ENCODE data around the gene TAS1R2.
"Not testable (repeated sequence)": the region's sequence is repeated elsewhere in the genome, so short reads cannot be mapped to it uniquely, and the experiment has no call there.

The TAS1R2 gene

DNA sequence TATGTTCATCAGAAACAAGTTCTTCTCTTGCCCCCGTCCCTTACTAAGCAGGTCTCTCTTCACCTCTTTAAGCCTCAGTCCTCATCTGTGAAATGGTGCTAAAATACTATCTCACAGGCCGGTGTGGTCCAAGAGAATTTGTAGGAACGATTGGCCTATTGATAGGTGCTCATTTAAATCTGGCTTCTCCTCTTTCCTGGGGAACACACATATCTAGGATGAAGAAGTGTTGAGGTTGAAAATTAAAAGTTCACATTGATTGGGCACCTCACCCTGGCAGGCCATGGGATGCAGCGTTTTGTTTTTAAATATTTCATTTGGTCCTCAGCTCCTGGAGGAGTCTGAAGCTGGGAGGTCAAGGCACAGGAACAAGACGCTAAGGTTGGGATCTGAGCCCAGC, 8.9 kb upstream of the TAS1R2 start:
- no peak for DNase-seq

- no peak for DNase-seq
These were observed 7.4 kb upstream of the TAS1R2 start for GRCh38 chr1:18866846-18867245.

DNA sequence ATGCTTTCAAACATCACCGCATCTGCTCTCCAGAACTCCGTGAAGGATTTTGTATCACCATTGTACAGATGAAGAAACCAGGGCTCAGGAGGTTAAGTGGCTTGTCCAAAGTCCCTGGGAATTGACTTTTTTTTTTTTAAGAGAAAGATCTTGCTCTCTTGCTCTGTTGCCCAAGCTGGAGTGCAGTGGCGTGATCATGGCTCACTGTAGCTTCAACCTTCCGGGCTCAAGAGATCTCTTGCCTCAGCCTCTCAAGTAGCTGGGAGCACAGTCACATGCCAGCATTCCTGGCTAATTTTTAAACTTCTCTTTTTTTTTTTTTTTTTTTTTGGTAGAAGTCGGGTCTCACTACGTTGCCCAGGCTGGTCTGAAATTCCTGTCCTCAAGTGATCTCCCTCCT, 6.9 kb upstream of the TAS1R2 start:
- no peak for DNase-seq

DNA sequence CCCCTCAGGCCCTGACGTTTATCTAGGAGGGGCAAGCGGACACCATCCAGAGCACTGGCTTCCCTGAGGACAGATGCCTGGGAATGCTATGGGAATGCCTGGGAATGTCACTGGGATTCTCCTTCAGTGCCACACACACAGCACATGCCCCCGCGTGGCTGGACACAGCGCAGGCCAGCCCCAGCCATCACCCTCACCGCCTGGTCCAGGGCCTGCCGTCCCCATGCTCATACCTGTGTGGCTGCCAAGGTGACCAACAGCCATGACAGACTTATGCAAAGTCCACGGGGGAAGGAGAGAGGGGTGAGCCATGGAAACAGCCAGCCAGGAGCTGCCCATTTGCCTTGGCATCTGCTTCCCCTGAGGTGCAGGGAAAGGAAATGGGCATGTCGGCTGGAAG, 5.7 kb upstream of the TAS1R2 start:
- DNase-seq = no peak

DNA sequence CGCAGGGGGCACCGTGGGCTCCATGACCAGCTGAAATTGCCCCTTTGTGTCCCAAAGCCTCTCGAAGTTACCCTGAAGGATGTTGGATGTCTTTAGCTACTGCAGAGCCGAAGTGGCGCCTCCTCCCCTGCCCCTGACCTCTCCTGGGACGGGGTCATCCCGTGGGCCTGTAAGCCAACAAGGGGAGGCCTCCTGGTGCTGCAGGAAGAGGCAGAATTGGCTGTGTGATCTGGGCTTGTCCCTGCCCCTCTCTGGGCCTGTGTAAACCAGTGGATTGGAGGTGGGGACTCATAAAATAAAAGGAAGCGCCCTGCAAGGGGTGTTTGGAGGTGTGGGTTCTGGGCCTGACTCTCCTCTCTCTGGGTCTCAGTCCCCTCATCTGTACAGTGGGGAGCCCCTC, 2.1 kb upstream of the TAS1R2 start:
- no peak for DNase-seq

- DNase-seq = no peak
These were observed 1.6 kb upstream of the TAS1R2 start for GRCh38 chr1:18861082-18861481.

GRCh38 chr1:18858070-18858688, 1.3 kb downstream of the TAS1R2 start:
- no peak for DNase-seq

DNA sequence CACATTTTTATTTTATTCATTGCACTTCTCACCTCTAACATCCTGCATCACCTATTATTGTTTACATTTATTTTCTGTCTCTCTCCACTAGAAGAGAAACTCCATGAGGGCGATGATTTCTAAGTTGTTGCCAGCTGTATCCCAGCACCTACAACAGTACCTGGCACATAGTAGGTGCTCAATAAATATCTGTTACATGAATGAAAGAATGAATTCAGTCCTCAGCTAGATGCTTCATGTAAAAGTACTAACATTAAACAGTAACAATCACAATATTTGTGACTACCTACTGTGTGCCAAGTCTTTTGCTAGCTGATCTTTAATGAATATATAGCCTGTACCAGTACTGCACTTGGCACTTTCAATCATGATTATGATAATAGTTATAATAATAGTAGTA, 3.0 kb downstream of the TAS1R2 start:
- DNase-seq = no peak

DNA sequence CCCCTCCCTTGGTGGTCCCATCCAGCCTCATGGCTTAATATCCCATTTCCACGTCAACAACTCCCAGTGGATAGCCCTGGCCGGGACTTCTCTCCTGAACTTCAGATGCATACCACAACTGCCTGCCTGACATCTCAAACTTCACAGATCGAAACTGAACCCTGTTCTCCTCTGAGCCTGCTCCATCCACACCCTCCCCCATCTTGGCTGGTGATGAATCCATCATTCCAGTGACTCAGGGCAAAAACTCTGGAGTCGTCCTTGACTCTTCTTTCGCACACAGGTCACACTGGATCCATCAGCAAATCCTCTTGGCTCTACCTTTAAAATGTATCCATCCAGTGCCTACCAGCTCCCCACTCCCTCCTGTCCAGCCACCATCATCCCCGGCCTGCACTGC, 3.9 kb downstream of the TAS1R2 start:
- no peak for DNase-seq

- no peak for DNase-seq
These were observed 5.0 kb downstream of the TAS1R2 start for GRCh38 chr1:18854331-18855025.

DNA sequence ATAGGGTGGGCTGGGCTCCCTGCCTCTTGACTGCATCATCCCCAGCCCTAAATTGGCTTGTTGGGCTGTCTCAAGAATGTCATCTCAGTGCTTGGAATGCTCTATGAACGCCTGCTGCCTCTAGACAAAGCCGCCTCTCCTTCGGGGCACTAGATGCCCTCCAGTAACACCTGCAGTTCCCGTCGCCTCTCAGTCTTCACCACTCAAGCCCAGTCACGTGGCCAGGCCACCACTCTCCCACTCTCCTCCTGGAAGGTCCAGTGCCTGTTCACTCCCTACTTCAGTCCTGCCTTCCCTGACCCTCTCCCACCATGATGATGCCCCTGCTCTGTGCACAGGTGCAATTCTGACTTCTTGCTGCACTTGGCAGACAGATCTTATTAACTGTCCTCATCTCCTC, 7.0 kb downstream of the TAS1R2 start:
- no peak for DNase-seq

DNA sequence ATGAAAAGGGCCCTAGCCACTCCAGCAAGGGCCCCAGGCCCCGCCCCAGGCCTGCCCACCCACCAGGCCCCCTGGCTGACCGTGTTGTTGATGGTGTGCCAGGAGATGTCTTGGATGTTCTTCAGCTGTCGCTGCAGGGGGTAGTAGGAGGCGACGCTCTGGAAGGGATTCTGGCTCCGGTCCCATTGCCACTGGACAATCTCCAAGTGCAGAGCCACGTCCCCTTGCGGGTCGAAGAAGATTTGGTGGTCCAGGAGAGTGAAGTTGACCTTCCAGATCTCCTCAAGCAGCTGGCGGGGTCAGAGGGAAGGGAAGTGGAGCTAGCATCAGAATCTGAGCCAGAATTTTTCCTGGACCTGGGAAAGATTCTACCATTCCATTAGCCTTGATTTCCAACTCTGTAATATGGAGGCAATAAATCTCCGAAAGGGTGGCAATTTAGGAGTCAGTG, 10.2 kb downstream of the TAS1R2 start:
- no peak for DNase-seq

DNA sequence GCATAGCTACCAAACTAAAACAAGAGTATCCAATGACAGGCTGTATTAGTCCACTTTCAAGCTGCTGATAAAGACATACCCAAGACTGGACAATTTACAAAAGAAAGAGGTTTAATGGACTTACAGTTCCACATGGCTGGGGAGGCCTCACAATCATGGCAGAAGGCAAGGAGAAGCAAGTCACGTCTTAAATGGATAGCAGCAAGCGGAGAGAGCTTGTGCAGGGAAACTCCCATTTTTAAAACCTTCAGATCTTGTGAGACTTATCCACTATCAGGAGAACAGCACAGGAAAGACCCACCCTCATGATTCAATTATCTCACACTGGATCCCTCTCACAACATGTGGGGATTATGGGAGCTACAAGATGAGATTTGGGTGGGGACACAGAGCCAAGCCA, 11.7 kb downstream of the TAS1R2 start:
- not testable (repeated sequence) for DNase-seq

- DNase-seq = no peak
These were observed 19.3 kb downstream of the TAS1R2 start for GRCh38 chr1:18840145-18840544.

GRCh38 chr1:18836654-18837053, 22.8 kb downstream of the TAS1R2 start:
- DNase-seq = no peak

- not testable (repeated sequence) for DNase-seq
These were observed 27.1 kb downstream of the TAS1R2 start for GRCh38 chr1:18832319-18832718.

- no peak for DNase-seq
These were observed 27.8 kb downstream of the TAS1R2 start for GRCh38 chr1:18831656-18832055.

DNA sequence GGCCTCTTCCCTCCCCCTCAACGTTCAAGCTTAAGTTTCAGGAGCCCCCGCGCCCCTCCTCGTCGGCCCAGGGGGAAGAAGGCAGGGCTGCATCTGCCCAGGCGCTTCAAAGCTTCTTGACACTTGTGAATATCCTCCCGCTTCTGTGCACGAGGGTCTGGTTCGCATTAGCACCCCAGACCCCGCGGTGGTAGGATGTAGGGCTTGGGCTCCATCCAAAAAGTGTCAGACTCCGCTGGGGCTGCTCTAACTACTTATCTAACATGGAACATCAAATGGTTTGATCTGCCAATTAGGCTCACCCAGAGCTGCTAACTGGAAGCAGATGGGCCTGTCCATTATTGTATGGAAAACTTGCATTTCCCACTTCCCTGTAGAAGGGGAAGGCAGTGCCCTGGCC, 28.9 kb downstream of the TAS1R2 start:
- no peak for DNase-seq

DNA sequence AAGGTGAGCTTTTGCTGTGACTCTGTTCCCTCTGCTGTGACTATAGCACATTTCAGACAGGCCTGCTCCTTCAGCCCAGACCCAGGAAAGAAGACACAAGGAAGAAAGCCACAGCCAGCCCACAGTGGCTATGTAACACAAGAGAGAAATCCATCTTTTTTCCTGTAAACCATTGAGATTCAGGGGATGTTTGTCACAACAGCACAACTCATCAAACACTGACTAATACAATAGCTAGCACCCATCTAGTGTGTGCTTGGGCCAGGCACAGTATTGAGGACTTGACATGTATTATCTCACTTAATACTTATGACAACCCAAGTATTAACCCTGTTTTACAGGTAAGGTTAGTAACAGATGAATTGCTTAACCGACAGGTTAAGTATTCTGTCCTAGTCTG, 29.8 kb downstream of the TAS1R2 start:
- DNase-seq = no peak

DNA sequence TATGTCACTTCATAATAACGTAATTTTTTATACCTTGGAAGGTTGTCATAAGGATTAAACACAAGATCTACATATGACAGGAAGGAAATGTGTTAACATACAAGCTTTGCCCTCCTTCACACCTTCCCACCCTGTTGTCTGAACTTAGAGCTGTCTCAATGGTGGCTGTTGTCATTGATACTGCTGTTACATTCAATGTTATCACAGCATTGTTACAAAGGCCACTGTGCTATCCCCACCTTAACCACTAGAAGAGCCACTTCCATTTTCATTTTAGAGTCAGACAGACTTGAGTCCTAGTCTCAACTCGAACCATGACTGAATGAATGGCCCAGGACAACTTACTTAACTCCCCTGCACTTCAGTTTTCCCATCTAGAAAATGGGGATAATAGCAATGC, 31.2 kb downstream of the TAS1R2 start:
- no peak for DNase-seq

- DNase-seq = no peak
These were observed 36.0 kb downstream of the TAS1R2 start for GRCh38 chr1:18823438-18823837.

DNA sequence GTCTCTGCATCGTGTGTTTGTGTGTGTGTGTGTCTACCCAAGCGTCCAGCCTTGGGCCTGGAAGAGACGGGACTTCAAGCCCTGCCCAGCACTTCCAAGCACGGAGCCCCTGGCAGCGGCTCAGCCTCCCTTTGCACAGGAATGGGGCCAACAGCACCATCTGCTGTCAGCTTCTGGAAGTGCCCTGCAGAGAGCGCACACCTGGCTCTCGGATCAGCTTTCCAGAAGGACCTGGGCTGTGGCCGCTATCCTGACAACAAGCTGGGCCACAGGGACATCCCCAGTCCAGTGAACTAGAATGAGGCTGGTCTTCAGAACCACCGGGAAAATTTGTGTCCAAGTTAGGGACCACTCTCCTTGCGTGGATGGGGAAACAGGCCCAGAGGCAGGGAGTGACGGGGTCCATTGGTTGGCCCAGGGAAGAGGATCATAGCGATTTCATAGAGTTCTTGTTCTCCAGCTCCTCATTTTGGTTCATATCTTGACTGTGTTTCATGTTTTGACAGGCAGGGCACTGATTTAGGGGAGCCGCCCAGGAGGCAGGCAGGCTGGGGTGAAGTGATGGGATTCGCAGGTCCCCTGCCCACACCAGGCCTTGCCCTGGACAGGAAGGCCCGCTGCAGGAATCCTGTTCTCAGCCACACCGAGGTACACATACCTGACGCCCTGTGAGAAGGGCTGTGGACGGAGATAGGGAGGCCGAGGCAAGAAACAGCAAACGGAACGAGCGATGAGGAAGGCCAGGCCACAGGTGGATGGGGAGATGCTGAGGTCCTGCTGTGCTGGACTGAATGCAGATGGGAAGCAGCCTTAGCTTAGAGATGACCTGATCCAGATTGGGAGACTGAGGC, 38.4 kb downstream of the TAS1R2 start:
- peak; percentile 3 for DNase-seq

DNA sequence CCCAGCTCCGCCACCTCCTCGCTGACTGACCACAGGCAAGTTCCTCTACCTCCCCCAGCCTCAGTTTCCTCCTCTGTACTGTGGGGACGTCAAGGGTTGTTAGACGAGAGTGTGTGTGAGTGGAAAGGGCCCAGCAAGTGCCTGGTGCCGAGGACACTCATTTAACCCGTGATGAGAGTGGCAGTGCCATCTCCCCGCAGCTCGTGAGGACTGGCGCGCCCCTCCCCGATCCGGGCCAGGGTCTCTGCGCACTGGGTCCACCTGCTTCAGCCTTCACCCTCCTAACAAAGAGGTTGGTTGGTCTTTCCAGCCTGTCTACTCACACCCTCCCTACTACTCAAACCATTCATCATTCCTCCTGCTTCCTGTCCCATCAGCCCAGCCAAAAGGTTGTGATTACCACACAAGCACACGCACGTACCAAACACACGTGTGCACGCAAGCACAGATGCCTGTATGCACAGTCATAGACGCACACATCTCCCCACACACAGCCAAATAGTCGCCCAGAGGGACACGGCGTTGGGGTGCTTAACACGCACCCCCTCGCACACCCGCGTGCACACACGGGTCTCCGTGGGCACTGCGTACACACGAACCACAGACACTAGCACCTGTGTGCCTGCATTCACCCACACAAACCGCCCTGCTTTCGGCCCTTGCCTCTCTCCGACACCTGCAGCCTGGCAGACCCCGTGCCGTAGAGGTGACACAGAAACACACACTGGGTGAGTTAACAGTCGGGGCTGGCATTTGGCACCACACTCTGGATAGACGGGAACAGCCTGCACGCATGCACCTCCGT, 39.3 kb downstream of the TAS1R2 start:
- no peak for DNase-seq
